PC-3 (cell line): ENCODE data around the gene CHAMP1. TPM values are rescaled to one million over a fixed set of nuclear protein-coding genes. Genes with fewer than 3 reads are reported as not detected.
"Not testable (repeated sequence)": the region's sequence is repeated elsewhere in the genome, so short reads cannot be mapped to it uniquely, and the experiment has no call there.

Source experiments
- ATAC-seq: fragments of 200-7000 bp; cut with Tn5 transposase; 2 replicates; pipeline ENCODE4 v1.9.1; 2020; ENCODE audit warnings: mild to moderate bottlenecking, moderate library complexity
- BruUV-seq: library from RNA; stranded (reverse); fragments of 400-500 nt; replicated peaks from 2 replicates; lab custom pipeline; 2021; lab: Mats Ljungman, UMichigan
- CTCF ChIA-PET: fragments of 300-600 bp; sonication (Branson Sonifier 250); formaldehyde crosslinking; loops from one replicate; lab custom pipeline; 2022; ENCODE audit warnings: antibody characterized with exemption; lab: Charles Lee
- POLR2A ChIA-PET: fragments of 300-600 bp; sonication (Branson Sonifier 250); formaldehyde crosslinking; loops from one replicate; lab custom pipeline; 2022; ENCODE audit warnings: antibody characterized with exemption; ENCODE audit not compliant: unreplicated experiment; lab: Charles Lee
- DNase-seq: peaks from one replicate; pipeline ENCODE4 v3.0.0-alpha.2; 2015
- H2AFZ ChIP-seq: fragments of 300-600 bp; sonication (generic); 2 replicates; pipeline ENCODE4 v1.6.0; 2016; ENCODE audit warnings: antibody characterized with exemption, low read length
- H3F3A ChIP-seq: fragments of 300-600 bp; sonication (generic); one replicate; pipeline ENCODE4 v1.6.0; 2017; ENCODE audit warnings: antibody characterized with exemption, low read length, control low read depth, mild to moderate bottlenecking; ENCODE audit not compliant: unreplicated experiment
- H3K27ac ChIP-seq: fragments of 300-600 bp; sonication (generic); 2 replicates; pipeline ENCODE4 v1.5.1; 2016; ENCODE audit warnings: mild to moderate bottlenecking, low read length
- H3K27me3 ChIP-seq: fragments of 300-600 bp; sonication (generic); 2 replicates; pipeline ENCODE4 v1.6.1; 2016; ENCODE audit warnings: low read length, mixed read lengths
- H3K36me3 ChIP-seq: fragments of 300-600 bp; sonication (generic); 2 replicates; pipeline ENCODE4 v1.6.1; 2016; ENCODE audit warnings: low read depth, mixed run types, low read length, mixed read lengths
- H3K4me1 ChIP-seq: fragments of 300-600 bp; sonication (generic); 2 replicates; pipeline ENCODE4 v1.5.1; 2016; ENCODE audit warnings: low read length; ENCODE audit not compliant: insufficient read depth
- H3K4me2 ChIP-seq: fragments of 300-600 bp; sonication (generic); 2 replicates; pipeline ENCODE4 v1.6.0; 2016; ENCODE audit warnings: low read length
- H3K4me3 ChIP-seq: fragments of 300-600 bp; sonication (generic); 2 replicates; pipeline ENCODE4 v1.5.1; 2016; ENCODE audit warnings: mild to moderate bottlenecking, low read length, mixed read lengths
- H3K79me2 ChIP-seq: fragments of 300-600 bp; sonication (generic); 2 replicates; pipeline ENCODE4 v1.6.1; 2017; ENCODE audit warnings: low read length, mixed read lengths
- H3K9ac ChIP-seq: fragments of 300-600 bp; sonication (generic); 2 replicates; pipeline ENCODE4 v1.6.0; 2016; ENCODE audit warnings: mild to moderate bottlenecking, low read length
- H3K9me2 ChIP-seq: fragments of 300-600 bp; sonication (generic); replicated peaks from 2 replicates; pipeline ENCODE4 v1.6.1; 2016; ENCODE audit warnings: mixed run types, low read length, mixed read lengths
- H3K9me3 ChIP-seq: fragments of 300-600 bp; sonication (generic); 2 replicates; pipeline ENCODE4 v1.6.1; 2016; ENCODE audit warnings: low read length, mixed read lengths
- H4K20me1 ChIP-seq: fragments of 300-600 bp; sonication (generic); 2 replicates; pipeline ENCODE4 v1.6.1; 2016; ENCODE audit warnings: low read length, mixed read lengths
- CTCF ChIP-seq: fragments of 300-600 bp; sonication (generic); conservative IDR thresholded peaks from 2 replicates; pipeline ENCODE4 v1.5.1; 2017; ENCODE audit warnings: antibody characterized with exemption, low read depth, mild to moderate bottlenecking, low read length
- EZH2 ChIP-seq: fragments of 300-600 bp; sonication (generic); IDR thresholded peaks from one replicate; pipeline ENCODE4 v1.6.1; 2017; ENCODE audit warnings: antibody characterized with exemption, mild to moderate bottlenecking, low read length; ENCODE audit not compliant: unreplicated experiment
- EZH2phosphoT487 ChIP-seq: fragments of 300-600 bp; sonication (generic); IDR thresholded peaks from 2 replicates; pipeline ENCODE4 v1.6.1; 2018; ENCODE audit warnings: mild to moderate bottlenecking, antibody characterized with exemption, low read length, borderline replicate concordance
- intact Hi-C: fragments of 100-400 bp; cut with micrococcal nuclease; formaldehyde crosslinking; loops from 2 replicates; pipeline ENCODE4 v1.9.0; 2023
- total RNA-seq: library from RNA; depleted of rRNA; stranded (reverse); fragments of >200 nt; gene quantifications from 2 replicates; pipeline ENCODE4 v1.2.3, GENCODE V29; 2014

Gene CHAMP1
- total RNA-seq, 1 experiment from 2014 or later: 8.3 TPM

GRCh38 chr13:114339857-114340534, 25.7 kb downstream of the CHAMP1 start:
- no TSS peak for BruUV-seq
- peak; percentile 62 for DNase-seq
- H2AFZ ChIP-seq: peak overlapping the region; percentile 57; the same call in 1 of the 2 replicates

GRCh38 chr13:114341003-114341777, 26.9 kb downstream of the CHAMP1 start:
- no peak overlapping the region for H2AFZ ChIP-seq
- H3K27me3 ChIP-seq: no peaks in the 10 kb centered on the region
- no peak overlapping the region for H3K27ac ChIP-seq
- ChIA-PET POLR2A (no interaction called here), CTCF (no interaction called here)
- H3K4me2 ChIP-seq: no peak overlapping the region
- no peak overlapping the region for H3K9ac ChIP-seq
- no TSS peak for BruUV-seq
- no peak for DNase-seq
- ATAC-seq: no peak
- no peak overlapping the region for H3K4me3 ChIP-seq
- H3K9me3 ChIP-seq: no peaks in the 10 kb centered on the region
- no peaks in the 10 kb centered on the region for H3K4me1 ChIP-seq
- H3K79me2 ChIP-seq: no peaks in the 10 kb centered on the region
- no peak for TF ChIP-seq EZH2phosphoT487
- TF ChIP-seq CTCF: no peak
- no peak for TF ChIP-seq EZH2
- no peaks in the 10 kb centered on the region for H4K20me1 ChIP-seq
- no peaks in the 10 kb centered on the region; the same call in 1 of the 2 replicates for H3K36me3 ChIP-seq
- intact Hi-C loops: no loop called here
- H3K9me2 ChIP-seq: no peaks in the 10 kb centered on the region
- no peaks in the 10 kb centered on the region for H3F3A ChIP-seq

More at GRCh38 chr13:114339857-114340534, 25.7 kb downstream of the CHAMP1 start:
- Histone ChIP-seq H3K4me1 (no peaks in the 10 kb centered on the region), H3K9me2 (no peaks in the 10 kb centered on the region), H3K27me3 (no peaks in the 10 kb centered on the region), H3K9ac (no peak overlapping the region), H3K4me3 (no peak overlapping the region), H3K9me3 (no peaks in the 10 kb centered on the region), H4K20me1 (no peaks in the 10 kb centered on the region), H3K79me2 (no peaks in the 10 kb centered on the region), H3K27ac (no peak overlapping the region), H3K36me3 (no peaks in the 10 kb centered on the region; the same call in 1 of the 2 replicates), H3F3A (no peaks in the 10 kb centered on the region), H3K4me2 (peak overlapping the region; percentile 19; the same call in 1 of the 2 replicates)
- peak; percentile 65 for TF ChIP-seq CTCF
- no peak for TF ChIP-seq EZH2
- TF ChIP-seq EZH2phosphoT487: no peak
- POLR2A ChIA-PET: no interaction called here
- intact Hi-C loops: no loop called here
- peak; percentile 54 for ATAC-seq
- CTCF ChIA-PET: no interaction called here

- H3K9ac ChIP-seq, H3K4me3 ChIP-seq, POLR2A ChIA-PET, H3K4me2 ChIP-seq, H3K9me2 ChIP-seq, ATAC-seq, H4K20me1 ChIP-seq, H2AFZ ChIP-seq, DNase-seq, H3K79me2 ChIP-seq, H3K4me1 ChIP-seq, BruUV-seq, H3K27me3 ChIP-seq, H3F3A ChIP-seq, H3K27ac ChIP-seq, H3K36me3 ChIP-seq, intact Hi-C loops, H3K9me3 ChIP-seq, CTCF ChIA-PET: not testable (repeated sequence)
These were observed 33.0 kb downstream of the CHAMP1 start for GRCh38 chr13:114347256-114347655.
